GM18873 (cell line): Measurements from ENCODE around the gene CA11.
"Not testable (repeated sequence)": the region's sequence is repeated elsewhere in the genome, so short reads cannot be mapped to it uniquely, and the experiment has no call there.

Experiments
- ATAC-seq: cut with Tn5 transposase; IDR thresholded peaks from one replicate; pipeline ENCODE4 v1.9.1; 2021; ENCODE audit warnings: mild to moderate bottlenecking, moderate library complexity, moderate number of reproducible peaks; ENCODE audit not compliant: unreplicated experiment, low FRiP score

Gene CA11

DNA sequence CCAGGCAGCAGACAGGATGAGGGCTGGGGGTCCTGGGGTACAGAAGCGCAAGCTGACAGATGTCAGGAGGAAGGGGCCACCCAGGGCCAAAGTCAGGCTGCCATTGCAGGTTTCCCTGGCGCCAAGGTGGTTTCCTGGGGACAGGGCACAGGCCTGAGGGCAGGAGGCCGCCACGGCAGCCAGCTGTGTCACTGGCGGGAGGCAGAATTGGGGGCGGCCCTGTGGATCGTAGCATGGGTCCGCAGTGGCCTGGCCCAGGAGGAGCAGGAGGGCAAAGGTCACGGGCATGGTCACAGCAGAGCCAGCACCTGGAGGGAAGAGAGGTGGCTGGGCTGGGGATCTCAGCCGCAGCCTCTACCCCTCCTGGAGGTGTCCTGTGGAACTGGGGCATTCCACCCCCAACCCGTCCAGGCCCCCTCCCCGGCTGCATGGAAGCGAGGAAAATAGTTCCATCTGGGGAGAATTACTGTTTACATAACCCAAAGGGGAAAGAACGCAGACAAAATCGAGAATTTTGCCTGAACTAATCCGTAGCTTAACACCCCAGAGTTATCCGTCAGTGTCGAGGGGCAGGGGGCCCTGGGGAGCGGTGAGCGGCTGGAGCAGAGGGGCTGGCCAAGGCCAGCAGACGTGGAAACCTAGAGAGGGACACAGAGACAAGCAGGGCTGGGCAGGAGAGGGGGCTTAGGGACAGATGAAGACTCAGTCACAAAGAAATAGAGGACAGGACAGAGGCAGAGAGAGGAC lies 24.9 kb upstream of the CA11 start:
- no peak for ATAC-seq

DNA sequence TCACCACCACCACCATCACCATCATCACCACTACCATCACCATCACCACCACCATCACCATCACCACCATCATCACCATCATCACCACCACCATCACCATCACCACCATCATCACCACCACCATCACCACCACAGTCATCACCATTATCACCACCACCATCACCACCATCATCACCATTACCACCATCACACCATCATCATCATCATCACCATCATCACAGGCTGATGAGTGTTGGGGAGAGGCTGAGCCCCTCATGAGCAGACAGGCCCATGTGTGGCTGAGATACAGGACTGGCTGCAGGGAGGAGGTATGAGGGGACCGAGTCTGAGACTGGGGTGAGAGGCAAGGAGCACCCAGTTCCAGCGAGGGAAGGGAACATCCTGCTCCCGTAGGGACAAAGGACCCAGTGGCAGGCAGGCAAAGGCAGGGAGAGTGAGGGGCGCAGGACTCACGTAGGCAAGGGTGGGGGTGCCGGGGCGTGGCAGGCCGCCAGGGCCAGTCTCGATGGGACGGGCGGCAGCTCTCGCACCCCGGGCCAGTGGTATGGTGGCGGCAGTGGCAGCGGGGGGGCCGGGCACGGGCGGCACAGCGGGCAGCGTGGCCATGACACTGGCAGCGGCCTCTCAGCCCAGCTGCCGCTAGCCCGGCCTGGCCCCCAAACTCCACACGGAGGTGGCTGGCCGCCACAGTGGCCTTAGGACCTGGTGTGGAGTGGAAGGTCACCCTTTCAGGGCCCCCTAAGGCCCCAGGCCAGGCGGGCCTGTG lies 24.1 kb upstream of the CA11 start:
- ATAC-seq, result no peak

DNA sequence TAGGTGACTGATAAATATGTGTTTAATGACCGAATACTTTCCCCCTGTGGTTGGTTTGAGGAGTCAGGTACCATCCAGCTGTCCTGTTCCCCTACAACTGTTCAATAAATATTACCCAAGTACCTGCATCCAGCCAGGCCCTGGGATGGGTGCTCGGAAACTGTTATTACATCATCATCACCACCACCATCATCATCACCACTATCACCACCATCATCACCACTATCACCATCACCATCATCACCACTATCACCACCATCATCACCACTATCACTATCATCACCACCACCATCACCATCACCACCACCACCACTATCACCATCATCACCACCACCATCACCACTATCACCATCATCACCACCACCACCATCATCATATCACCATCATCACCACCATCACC lies 22.8 kb upstream of the CA11 start:
- ATAC-seq, result no peak

DNA sequence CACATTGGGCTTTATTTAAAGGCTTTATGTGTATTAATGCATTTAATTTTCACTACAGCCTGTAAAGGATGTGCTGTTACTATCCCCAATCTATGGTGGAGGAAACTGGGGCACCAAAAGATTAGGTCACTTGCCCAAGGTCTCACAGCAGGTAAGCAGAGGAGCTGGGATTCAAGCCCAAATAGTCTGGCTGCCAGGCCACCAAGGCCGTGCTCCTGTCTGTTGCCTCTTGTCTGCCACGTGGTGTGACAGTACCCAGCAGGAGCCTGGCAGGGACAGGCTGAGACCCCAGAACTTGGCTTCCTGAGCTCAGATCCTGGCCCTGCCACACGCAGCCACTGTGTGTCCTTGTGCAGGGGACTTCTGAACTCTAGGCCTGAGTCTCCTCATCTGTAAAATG lies 22.3 kb upstream of the CA11 start:
- ATAC-seq, result no peak

DNA sequence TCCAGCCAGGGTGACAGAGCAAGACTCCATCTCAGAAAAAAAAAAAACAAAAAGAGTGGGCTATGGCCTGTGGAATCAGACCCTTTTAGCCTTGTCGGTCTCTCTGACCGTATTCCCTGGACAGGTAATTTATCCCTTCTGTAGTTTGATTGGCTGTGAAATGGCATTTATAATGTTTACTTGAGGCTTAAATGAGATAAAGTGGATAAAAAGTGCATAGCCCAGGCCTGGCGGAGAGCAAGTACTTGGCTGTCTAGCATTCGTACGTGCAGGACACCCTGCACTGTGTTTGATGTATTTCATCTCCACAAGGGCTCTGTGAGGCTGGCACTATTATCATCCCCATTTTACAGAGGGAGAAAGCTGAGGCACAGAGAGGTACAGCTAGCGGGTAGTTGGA lies 19.8 kb upstream of the CA11 start:
- no peak for ATAC-seq

DNA sequence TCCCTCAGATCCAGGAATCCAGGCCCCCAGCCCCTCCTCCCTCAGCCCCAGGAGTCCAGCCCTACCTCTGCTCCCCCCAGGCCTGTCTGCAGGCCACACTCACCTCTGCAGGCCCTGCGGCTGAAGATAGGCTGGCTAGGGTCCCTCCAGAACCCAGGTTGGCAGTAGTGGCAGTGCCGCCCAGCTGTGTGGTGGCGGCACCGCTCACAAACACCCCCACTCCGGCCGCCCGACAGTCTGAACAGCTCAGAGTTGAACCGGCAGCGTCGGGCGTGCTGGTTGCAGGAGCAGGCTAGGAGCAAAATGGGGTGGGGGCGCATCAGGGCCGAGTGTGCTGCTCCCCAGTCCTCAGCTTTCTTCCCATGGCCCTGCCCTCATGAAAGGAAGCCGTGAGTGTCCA lies 18.5 kb upstream of the CA11 start:
- ATAC-seq, result no peak

DNA sequence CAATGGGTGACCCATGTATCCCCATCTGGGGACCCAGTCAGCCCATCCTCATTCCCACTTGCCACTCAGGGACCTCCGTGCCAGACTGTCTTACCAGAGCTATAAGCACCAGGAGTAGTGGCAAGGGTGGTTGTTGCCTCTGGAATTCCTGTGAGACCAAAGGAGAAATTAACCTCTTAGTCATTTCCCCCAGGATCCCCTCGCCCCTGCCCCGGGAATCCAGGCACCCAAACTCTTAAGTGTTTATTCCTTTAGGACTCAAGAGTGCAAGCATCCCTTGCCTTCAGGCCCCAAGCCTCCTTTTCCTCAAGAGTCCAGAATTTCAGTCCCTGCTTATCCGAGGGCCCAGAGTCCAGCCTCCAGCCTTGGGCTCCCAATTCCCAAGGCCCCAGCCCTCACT lies 17.7 kb upstream of the CA11 start:
- ATAC-seq, result no peak

DNA sequence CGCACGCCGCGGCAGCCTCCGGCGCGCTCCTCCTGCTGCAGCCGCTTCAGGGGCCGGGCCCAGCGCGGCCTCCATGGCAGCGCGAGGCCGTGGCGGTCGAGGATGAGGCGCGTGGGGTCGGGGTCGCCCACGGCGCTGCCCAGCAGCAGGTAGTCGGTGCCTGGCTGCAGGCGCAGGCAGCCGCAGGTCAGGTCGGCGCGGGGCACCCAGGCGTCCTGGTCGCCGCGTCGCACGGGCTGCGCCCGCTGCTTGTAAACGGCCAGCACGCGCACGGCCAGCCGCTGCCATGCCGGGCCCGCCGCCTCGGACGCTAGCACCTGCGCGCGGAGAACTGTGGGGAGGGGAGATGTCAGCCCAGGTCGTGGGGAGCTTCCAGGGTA lies 15.7 kb upstream of the CA11 start:
- no peak for ATAC-seq

DNA sequence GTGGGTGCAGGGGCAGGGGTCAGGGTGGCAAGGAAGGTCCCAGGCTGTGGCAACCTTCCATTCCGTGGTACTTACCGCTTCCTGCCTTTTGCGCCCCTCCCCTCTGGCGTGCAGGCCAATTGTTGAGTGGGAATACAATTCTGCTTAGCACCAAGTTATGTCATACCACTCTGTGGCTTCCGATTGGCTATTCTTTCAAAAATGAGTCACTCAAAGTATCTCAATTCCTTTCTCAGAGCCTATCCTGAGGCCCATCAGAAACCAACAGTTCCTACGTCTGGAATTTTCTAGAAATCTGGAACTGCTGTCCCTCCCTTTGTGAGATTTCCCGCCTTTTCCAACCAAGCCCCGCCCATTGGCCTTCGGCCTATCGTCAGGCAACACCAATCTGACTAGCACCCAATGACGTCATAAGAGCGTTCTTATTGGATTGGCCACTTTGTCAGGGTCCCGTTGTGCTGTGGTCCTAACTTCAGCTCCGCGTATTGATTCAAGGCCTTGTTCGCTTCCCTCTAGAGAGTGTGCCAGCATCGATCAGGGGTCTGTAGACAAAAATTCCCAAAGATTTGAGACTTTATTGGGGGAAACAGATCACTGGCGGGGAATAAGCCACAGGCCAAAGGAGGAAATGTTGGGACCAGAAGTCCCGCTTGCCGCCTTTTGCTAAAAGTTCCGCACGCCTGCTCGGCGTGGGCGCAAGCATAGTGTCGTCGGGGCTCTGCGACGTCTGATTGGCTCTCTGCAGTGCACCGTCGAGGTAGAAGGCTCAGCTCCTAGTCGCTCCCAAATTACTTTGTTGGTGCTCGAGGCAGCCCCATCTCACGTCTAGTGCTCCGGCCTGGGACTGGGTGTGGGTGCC lies 15.1 kb upstream of the CA11 start:
- peak; percentile 81 for ATAC-seq

DNA sequence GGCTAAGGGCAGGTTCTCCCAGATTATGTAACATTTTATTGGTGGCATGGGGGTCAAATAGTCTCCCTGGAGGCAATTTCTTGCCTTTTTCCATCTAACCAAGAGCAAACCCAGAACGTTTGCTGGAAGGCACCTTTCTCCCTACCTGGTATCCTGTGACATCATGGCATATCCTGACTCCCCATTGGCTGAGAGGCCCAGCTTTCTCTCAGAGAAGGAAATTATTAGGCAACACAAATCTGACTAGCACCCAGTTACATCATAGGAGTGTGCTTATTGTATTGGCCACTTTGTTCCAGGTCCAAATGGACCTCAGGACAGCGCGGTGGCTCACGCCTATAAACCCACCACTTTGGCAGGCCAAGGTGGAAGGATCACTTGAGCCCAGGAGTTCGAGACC lies 13.8 kb upstream of the CA11 start:
- no peak for ATAC-seq

DNA sequence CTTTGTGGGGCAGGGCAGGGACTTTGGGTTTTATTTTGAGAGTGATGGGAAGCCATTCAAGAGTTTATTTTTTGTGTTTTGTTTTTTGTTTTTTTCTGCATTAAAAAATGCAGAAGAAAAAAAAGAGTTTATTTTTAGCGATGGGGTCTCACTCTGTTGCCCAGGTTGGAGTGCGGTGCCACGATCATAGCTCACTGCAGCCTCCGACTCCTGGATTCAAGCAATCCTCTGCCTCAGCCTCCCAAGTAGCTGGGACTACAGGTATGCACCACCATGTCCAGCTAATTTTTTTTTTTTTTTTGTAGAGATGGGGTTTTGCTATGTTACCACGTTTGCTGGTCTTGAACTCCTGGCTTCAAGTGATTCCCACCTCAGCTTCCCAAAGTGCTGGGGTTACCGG lies 12.5 kb upstream of the CA11 start:
- ATAC-seq, result no peak

DNA sequence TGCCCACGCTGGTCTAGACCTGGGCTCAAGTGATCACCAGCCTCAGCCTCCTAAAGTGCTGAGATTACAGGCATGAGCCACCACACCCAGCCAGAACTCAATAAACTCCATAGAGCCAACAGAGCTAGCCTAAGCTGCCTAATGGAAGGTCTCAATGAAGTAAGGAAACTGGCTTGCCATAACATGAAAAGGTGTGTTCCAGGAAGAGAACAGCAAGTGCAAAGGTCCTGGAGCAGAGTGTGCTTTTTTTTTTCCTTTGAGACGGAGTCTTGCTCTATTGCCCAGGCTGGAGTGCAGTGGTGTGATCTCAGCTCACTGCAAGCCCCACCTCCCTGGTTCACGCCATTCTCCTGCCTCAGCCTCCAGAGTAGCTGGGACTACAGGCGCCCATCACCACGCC lies 11.8 kb upstream of the CA11 start:
- not testable (repeated sequence) for ATAC-seq

DNA sequence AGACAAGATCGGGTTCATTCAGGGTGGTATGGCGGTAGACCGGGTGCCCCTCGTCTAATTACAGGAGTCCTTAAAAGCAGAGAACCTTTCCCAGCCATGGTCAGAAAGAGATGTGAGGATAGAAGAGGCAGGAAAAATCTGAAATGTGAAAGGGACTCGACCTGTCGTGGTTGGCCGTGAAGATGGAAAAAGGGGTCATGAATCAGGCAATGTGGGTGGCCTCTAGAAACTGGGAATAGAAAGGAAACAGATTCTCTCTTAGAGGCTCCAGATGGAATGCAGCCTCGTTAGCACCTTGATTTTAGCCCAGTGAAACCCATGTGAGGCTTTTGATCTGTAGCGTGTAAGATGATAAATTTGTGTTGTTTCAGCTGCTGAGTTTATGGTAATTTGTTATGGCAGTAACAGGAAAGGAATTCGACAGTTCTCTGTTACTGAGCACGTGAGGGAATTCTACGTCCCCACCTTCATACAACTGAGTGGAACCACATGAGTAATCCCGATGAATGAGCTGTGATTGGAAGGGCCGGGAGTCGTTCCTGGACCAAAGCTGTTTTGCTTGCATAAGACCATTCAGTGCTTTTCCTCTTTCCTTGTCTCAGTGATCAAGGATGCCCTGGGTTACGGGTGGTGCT lies 11.0 kb upstream of the CA11 start:
- no peak for ATAC-seq

DNA sequence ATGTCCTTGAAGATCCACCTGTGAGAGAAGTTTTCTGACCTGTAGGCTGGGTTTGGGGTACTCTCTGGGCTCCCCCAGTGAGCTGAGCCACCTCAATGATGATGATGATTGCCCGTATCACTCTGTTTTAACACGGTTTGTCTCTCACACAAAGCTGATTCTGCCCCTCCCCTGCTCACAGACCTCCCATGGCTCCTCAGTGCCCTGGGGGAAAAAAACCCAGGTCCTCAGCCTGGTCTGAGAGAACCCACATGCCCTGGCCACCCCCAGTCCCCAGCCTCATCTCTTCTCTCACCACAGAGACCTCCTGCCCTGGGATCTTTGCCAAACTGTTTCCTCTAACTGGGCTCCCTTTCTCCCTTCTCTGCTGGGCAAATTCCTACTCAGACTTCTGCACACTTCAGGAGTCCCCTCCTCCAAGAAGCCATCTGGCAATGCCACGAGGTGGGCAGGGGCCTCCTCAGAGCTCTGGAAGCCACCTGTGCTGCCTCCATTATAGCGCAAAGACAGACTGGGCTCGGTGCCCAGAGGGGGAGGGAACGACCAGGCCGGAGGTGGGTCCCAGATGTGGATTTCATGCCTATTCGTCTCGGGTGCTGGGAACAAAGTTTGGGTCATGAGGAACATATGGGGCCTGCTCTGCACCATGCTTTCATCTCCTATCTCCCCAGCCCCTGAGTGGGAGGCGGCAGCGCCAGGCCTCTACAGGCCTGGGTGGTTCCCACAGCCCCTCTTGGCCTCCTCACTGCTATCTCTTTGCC lies 8.5 kb upstream of the CA11 start:
- no peak for ATAC-seq

DNA sequence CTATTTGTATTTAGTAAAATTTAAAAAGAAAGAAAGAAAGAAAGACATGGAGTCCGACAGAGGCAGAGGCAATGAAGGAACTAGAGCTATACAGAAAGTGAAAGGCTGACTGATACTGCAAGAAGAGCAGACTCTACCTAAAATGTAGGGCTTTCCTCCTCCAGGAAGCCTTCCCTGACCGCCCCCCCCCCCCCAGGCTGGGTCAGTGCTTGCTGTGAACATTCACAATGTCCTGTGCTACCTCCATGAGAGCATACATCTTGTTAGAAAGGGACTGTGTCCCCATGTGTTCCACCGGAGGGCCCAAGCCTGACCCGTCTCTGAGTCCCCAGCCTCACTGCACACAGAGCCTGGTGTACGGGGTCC lies 5.7 kb upstream of the CA11 start:
- no peak for ATAC-seq

DNA sequence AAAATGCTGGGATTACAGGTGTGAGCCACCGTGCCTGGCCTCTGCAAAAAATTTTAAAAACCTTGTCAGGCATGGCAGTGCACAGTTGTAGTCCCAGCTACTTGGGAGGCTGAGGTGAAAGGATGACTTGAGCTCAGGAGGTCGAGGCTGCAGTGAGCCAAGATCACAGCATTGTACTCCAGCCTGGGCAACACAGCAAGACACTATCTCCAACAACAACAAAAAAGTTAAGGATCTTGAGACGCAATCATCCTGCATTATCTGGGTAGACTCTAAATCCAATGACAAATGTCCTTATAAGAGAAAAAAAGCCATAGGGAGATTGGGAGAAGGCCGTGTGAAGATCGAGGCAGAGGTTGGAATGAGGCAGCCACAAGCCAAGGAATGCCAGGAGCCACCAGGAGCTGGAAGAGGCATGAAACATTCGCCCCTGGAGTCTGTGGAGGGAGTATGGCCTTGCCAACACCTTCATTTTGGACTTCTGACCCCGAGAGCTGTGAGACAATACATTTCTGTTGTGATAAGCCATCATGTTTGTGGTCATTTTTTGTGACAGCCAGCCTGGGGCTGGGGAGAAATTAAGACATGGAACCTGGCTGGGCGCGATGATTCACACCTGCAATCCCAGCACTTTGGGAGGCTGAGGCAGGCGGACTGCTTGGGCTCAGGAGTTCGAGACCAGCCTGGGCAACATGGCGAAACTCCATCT lies 5.1 kb upstream of the CA11 start:
- no peak for ATAC-seq

DNA sequence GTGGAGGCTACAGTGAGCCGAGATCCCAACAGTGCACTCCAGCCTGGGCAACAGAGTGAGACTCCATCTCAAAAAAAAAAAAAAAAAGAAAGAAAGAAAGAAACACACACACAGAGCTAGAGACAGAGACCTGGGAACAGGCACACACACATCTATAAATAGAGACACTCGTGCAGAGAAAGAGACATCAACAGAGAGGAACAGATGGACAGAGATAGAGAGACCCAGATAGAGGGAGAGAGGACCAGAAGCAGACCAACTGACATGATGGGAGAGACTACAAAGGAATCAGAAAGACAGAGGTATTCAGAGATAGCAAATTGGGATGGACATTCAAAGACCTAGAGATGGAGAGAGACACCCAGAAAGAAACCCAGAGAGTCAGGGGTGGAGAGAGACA lies 2.1 kb upstream of the CA11 start:
- ATAC-seq, result no peak

DNA sequence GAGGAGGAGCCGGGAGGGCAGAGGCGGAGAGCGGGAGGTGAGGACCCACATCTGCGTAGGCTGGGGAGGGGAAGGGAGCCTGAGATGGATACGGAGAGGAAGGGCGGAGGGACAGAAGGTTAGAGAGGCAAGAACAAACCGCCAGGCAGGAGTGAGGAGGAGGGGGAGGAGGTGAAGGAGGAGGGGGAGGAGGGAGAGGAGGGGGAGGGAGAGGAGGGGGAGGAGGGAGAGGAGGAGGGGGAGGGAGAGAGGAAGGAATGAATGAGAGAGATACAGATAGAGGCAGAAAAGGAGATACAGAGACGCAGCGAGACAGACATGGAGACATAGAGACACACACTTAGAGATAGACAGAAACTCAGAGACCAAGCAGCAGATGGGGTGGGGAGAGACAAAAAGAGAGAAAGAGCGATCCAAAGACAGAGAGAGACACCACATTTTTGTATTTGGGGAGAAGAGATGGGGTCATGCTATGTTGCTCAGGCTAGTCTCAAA lies 782 bp upstream of the CA11 start:
- ATAC-seq, result no peak

DNA sequence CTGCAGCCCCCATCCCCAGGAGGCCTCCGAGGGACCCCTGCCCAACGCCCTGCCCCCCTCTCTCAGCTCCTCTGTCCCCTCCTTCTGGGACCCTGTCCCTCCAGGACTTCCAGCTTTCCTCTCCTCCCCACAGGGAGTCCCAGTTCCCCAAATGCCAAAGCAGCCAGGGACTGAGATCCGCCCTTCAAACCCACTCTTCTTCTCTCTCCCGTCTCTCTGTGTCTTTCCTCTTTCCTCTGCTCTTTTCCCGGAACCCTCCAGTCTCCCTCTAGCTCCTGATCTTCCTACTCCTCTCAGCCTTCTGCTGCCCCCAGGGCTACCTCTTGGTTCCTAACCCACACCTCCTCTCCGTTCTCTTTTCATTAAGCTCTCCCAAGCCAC lies 377 bp downstream of the CA11 start:
- ATAC-seq, result no peak
